H1 (cell line): ENCODE measurements around the gene MDC1. TPM values are rescaled to one million over a fixed set of nuclear protein-coding genes. Genes with fewer than 3 reads are reported as not detected.
A peak's percentile ranks its signal among the peaks of the same experiment; 100 is the strongest.

ENCODE experiments used
- CTCF ChIA-PET: fragments of 300-600 bp; sonication (Branson Sonifier 250); formaldehyde crosslinking; loops from one replicate; lab custom pipeline; 2021; ENCODE audit not compliant: partially characterized antibody; lab: Charles Lee
- POLR2A ChIA-PET: fragments of 300-600 bp; sonication (Branson Sonifier 250); formaldehyde crosslinking; loops from one replicate; lab custom pipeline; 2021; ENCODE audit warnings: inconsistent platforms; ENCODE audit not compliant: partially characterized antibody; lab: Charles Lee
- DNase-seq, 2 experiments: peaks; one replicate each; pipeline versions ENCODE4 v3.0.0 to v3.0.0-alpha.2; 2010 to 2022; ENCODE audit warnings: low spot score in 2 of 2, low read depth in 1 of 2, mixed read lengths in 1 of 2
- FAIRE-seq: peaks from 2 replicates; lab custom pipeline; 2011; peaks lifted over from hg19 to GRCh38; lab: Jason Lieb, UNC
- H2AFZ ChIP-seq: 2 replicates; pipeline ENCODE4 v1.8.1; 2012; ENCODE audit warnings: low read length, inconsistent platforms
- H2AK5ac ChIP-seq: 2 replicates; pipeline ENCODE4 v1.6.1; 2013; ENCODE audit warnings: low read depth, low read length
- H2BK120ac ChIP-seq: replicated peaks from 2 replicates; pipeline ENCODE3; 2013; ENCODE audit warnings: low read depth, low read length, inconsistent platforms
- H2BK12ac ChIP-seq: 2 replicates; pipeline ENCODE4 v1.6.1; 2013; ENCODE audit warnings: low read depth, low read length
- H2BK15ac ChIP-seq: 2 replicates; pipeline ENCODE4 v1.6.1; 2013; ENCODE audit warnings: low read length
- H2BK20ac ChIP-seq: 2 replicates; pipeline ENCODE4 v1.6.1; 2013; ENCODE audit warnings: low read length
- H2BK5ac ChIP-seq: 2 replicates; pipeline ENCODE4 v1.6.1; 2013; ENCODE audit warnings: low read depth, low read length
- H3K14ac ChIP-seq: 2 replicates; pipeline ENCODE4 v1.6.1; 2013; ENCODE audit warnings: inconsistent platforms; ENCODE audit not compliant: insufficient read length
- H3K18ac ChIP-seq: 2 replicates; pipeline ENCODE4 v1.6.1; 2013; ENCODE audit warnings: low read length; ENCODE audit errors: extremely low read depth
- H3K23ac ChIP-seq: 2 replicates; pipeline ENCODE4 v1.6.1; 2013; ENCODE audit warnings: inconsistent platforms; ENCODE audit not compliant: insufficient read length
- H3K23me2 ChIP-seq: 2 replicates; pipeline ENCODE4 v1.6.1; 2013; ENCODE audit warnings: low read depth, low read length
- H3K27ac ChIP-seq: 2 replicates; pipeline ENCODE4 v1.6.1; 2011; ENCODE audit warnings: low read depth, low read length, inconsistent platforms
- H3K27me3 ChIP-seq, 4 experiments: replicated peaks in 1 of 4; 1 replicate in 1 of 4; 2 replicates in 3 of 4; pipeline versions ENCODE4 v1.6.1 to v1.8.1; 2011 to 2013; ENCODE audit warnings: low read length in 3 of 4, mild to moderate bottlenecking in 3 of 4, inconsistent platforms in 2 of 4, mixed read lengths in 2 of 4, moderate library complexity in 1 of 4; ENCODE audit not compliant: control insufficient read depth in 3 of 4, insufficient read depth in 3 of 4; ENCODE audit errors: extremely low read depth in 1 of 4
- H3K36me3 ChIP-seq, 4 experiments: 2 replicates each; pipeline versions ENCODE4 v1.6.1 to v1.8.1; 2011 to 2013; ENCODE audit warnings: mild to moderate bottlenecking in 4 of 4, low read length in 3 of 4, moderate library complexity in 2 of 4, control low read depth in 1 of 4, inconsistent platforms in 1 of 4; ENCODE audit not compliant: insufficient read depth in 4 of 4, control insufficient read depth in 2 of 4
- H3K4ac ChIP-seq: replicated peaks from 2 replicates; pipeline ENCODE3; 2013; ENCODE audit warnings: low read length, low read depth, mixed read lengths, inconsistent platforms; ENCODE audit not compliant: insufficient read length
- H3K4me1 ChIP-seq, 4 experiments: replicated peaks in 1 of 4; 1 replicate in 1 of 4; 2 replicates in 3 of 4; pipeline versions ENCODE4 v1.6.1 to v1.8.1; 2011 to 2013; ENCODE audit warnings: low read length in 3 of 4, inconsistent platforms in 2 of 4, mixed read lengths in 1 of 4; ENCODE audit not compliant: insufficient read depth in 4 of 4, control insufficient read depth in 3 of 4
- H3K4me2 ChIP-seq, 2 experiments: 2 replicates each; pipeline versions ENCODE4 v1.6.1 to v1.8.1; 2011 to 2013; ENCODE audit warnings: low read depth in 2 of 2, low read length in 2 of 2, control low read depth in 1 of 2, inconsistent platforms in 1 of 2, mild to moderate bottlenecking in 1 of 2; ENCODE audit not compliant: insufficient read depth in 1 of 2
- H3K4me3 ChIP-seq, 4 experiments: fragments of 200-600, 300-600 bp in 1 of 4; sonication (generic), shearing (Covaris generic), sonication (Bioruptor Twin) in 1 of 4; 2 replicates each; pipeline versions ENCODE4 v1.5.1 to v1.8.1; 2011 to 2016; ENCODE audit warnings: low read length in 4 of 4, low read depth in 3 of 4, control low read depth in 2 of 4, inconsistent platforms in 2 of 4, mild to moderate bottlenecking in 2 of 4, mixed read lengths in 1 of 4, moderate library complexity in 1 of 4; ENCODE audit not compliant: insufficient read depth in 2 of 4; ENCODE audit errors: extremely low read depth in 1 of 4
- H3K56ac ChIP-seq: replicated peaks from 2 replicates; pipeline ENCODE3; 2013; ENCODE audit warnings: low read depth, mild to moderate bottlenecking, mixed read lengths, low read length, inconsistent platforms; ENCODE audit not compliant: insufficient read length
- H3K79me1 ChIP-seq: 2 replicates; pipeline ENCODE4 v1.6.1; 2013; ENCODE audit warnings: low read depth, low read length, control low read depth
- H3K79me2 ChIP-seq, 2 experiments: 2 replicates each; pipeline versions ENCODE4 v1.6.1 to v1.8.1; 2012 to 2013; ENCODE audit warnings: low read length in 2 of 2, mild to moderate bottlenecking in 2 of 2, inconsistent platforms in 1 of 2; ENCODE audit not compliant: insufficient read depth in 2 of 2, control insufficient read depth in 1 of 2
- H3K9ac ChIP-seq, 4 experiments: replicated peaks in 1 of 4; 1 replicate in 1 of 4; 2 replicates in 3 of 4; pipeline versions ENCODE4 v1.6.1 to v1.8.1; 2011 to 2013; ENCODE audit warnings: low read depth in 3 of 4, low read length in 3 of 4, control low read depth in 2 of 4, mild to moderate bottlenecking in 2 of 4, moderate library complexity in 2 of 4, inconsistent platforms in 1 of 4; ENCODE audit errors: extremely low read depth in 1 of 4
- H3K9me3 ChIP-seq, 2 experiments: 2 replicates each; pipeline versions ENCODE4 v1.6.1 to v1.8.1; 2012 to 2013; ENCODE audit warnings: mild to moderate bottlenecking in 2 of 2, moderate library complexity in 2 of 2, control low read depth in 1 of 2, inconsistent platforms in 1 of 2, low read depth in 1 of 2, low read length in 1 of 2, mixed read lengths in 1 of 2; ENCODE audit not compliant: insufficient read depth in 2 of 2
- H4K20me1 ChIP-seq, 2 experiments: replicated peaks in 1 of 2; 2 replicates each; pipeline versions ENCODE3 to v1.8.1; 2011 to 2013; ENCODE audit warnings: inconsistent platforms in 2 of 2, low read length in 2 of 2, mild to moderate bottlenecking in 1 of 2; ENCODE audit not compliant: insufficient read depth in 2 of 2, control insufficient read depth in 1 of 2
- H4K5ac ChIP-seq: 2 replicates; pipeline ENCODE4 v1.6.1; 2013; ENCODE audit warnings: low read length, low read depth, mixed read lengths, inconsistent platforms; ENCODE audit not compliant: insufficient read length
- H4K8ac ChIP-seq: 2 replicates; pipeline ENCODE4 v1.8.0; 2013; ENCODE audit warnings: mild to moderate bottlenecking, moderate library complexity, low read length, inconsistent platforms; ENCODE audit not compliant: insufficient read depth; ENCODE audit errors: extremely low read depth
- H4K91ac ChIP-seq: replicated peaks from 2 replicates; pipeline ENCODE3; 2013; ENCODE audit warnings: low read length, mixed read lengths, inconsistent platforms; ENCODE audit not compliant: insufficient read length
- SAP30 ChIP-seq: fragments of 300-600 bp; sonication (generic); IDR thresholded peaks from 2 replicates; pipeline ENCODE4 v1.7.1; 2012; ENCODE audit warnings: low read length, moderate library complexity, mild to moderate bottlenecking, inconsistent platforms; ENCODE audit not compliant: insufficient read depth, insufficient replicate concordance
- WGBS, 2 experiments: shearing (Covaris generic) in 1 of 2; methylation state at CpG; one replicate each; pipeline versions ENCODE4 v1.1.6 to v1.1.7; 2013 to 2015; ENCODE audit warnings: low lambda C conversion rate in 2 of 2, mixed read lengths in 2 of 2, inconsistent platforms in 1 of 2, low coverage in 1 of 2, missing lambda C conversion rate in 1 of 2; ENCODE audit not compliant: insufficient replicate concordance in 2 of 2, insufficient coverage in 1 of 2, insufficient read length in 1 of 2; ENCODE audit errors: extremely low coverage in 1 of 2, missing lambda C conversion rate in 1 of 2; 5-methylcytosine and 5-hydroxymethylcytosine counted together
- polyA plus RNA-seq, 7 experiments: library from polyadenylated mRNA; depleted of rRNA in 3 of 7; stranded (reverse) in 5 of 7; unstranded in 2 of 7; fragments of >200 nt in 5 of 7; fragments of 200-250 nt in 2 of 7; gene quantifications; 1 replicate in 5 of 7; 2 replicates in 1 of 7; 4 replicates in 1 of 7; pipeline versions ENCODE4 v1.2.1 to v1.2.3, GENCODE V29; 2011 to 2013; ENCODE audit warnings: missing spikeins in 2 of 7, mixed read lengths in 2 of 7
- total RNA-seq: library from RNA; stranded (reverse); fragmentation: NEBNext Ultra II Directional; extraction: Animal tissue kit (Norgen Biotek cat#: 25700); gene quantifications from 2 replicates; pipeline ENCODE4 v1.2.1, GENCODE V29; 2021

The MDC1 gene
- total and polyA plus RNA-seq, 2 of the 8 experiments (the other 6 are each of a cell fraction or from before 2014, with no cell fraction given) = 29.9 to 81.1 TPM

DNA sequence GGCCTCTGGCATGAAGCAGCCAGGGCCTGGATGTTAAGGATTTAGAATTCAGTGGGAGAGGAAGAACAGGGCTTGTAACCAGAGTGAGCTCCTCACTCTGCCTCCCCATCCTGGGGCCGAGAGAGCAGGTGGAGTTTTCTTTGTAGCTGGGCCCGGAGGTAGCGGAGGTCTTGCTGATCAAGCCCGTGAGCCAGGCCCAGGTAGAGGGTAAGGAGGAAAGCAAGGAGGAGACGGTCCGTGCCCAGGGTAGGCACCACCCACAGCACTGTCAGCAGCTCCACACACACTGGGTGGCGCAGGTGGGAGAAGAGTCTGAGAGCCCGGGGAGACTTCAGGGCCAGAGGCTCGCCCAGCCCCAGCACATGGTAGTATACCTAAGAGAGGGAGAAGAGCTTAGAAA, 28.5 kb downstream of the MDC1 start:
- Histone ChIP-seq H3K9me3 (no peaks in the 10 kb centered on the region), H2BK15ac (0 out of 2 replicates have a peak overlapping the region, but pooled peaks have one; percentile 55), H3K4me2 (no peak overlapping the region; a peak in 1 of 4 replicates), H3K4ac (no peak overlapping the region), H3K36me3 (no peaks in the 10 kb centered on the region; a peak in 1 of 8 replicates), H3K4me3 (no peak overlapping the region), H2AK5ac (no peak overlapping the region; the same call in 1 of the 2 replicates), H3K27me3 (no peaks in the 10 kb centered on the region), H4K5ac (no peak overlapping the region), H3K56ac (no peak overlapping the region), H2BK5ac (no peak overlapping the region; the same call in 1 of the 2 replicates), H4K8ac (no peak overlapping the region), H4K91ac (peak overlapping the region; percentile 4), H3K23ac (no peak overlapping the region), H3K79me1 (peaks cover 4% of the 10 kb centered on the region; the same call in 1 of the 2 replicates), H3K9ac (no peak overlapping the region; a peak in 2 of 7 replicates), H4K20me1 (peaks cover 3% of the 10 kb centered on the region in 2 experiments), H3K4me1 (peaks cover 0 to 34% (median 23%) of the 10 kb centered on the region in 4 experiments; a peak in 6 of 7 replicates), H3K23me2 (peaks cover 15% of the 10 kb centered on the region), H2BK120ac (no peak overlapping the region), H2BK12ac (no peak overlapping the region), H3K27ac (no peak overlapping the region), H3K79me2 (peaks cover 0 to 16% of the 10 kb centered on the region in 2 experiments; a peak in 3 of 4 replicates), H3K14ac (no peak overlapping the region)
- DNase-seq (no peak), FAIRE-seq (no peak)
- no peak for TF ChIP-seq SAP30
- TF ChIP-seq, all 59 proteins: peak for 0
- Histone ChIP-seq H2BK20ac (no peak overlapping the region), H3K18ac (no peak overlapping the region), H2AFZ (no peak overlapping the region)
- ChIA-PET POLR2A (interaction anchor here (0.6 to 26.7 kb wide), 5 partner anchors 9 to 73 kb away, joined by 3 to 732 read pairs (median 7); partner anchors contain the start of genes IER3, MDC1 and TUBB), CTCF (interaction anchor here (0.8 to 3.7 kb wide), 11 partner anchors 10 to 87 kb away, joined by 3 to 28 read pairs (median 3); partner anchors contain the start of genes DHX16 and MDC1)
- 95% methylated on average over 9 of the region's 9 CpGs; no CpG with 5 or more reads in 1 of the 2 experiments for WGBS, 2 experiments
